ENCODE measurements around the gene TSNAXIP1. TPM values are rescaled to one million over a fixed set of nuclear protein-coding genes. Genes with fewer than 3 reads are reported as not detected.

The TSNAXIP1 gene
- total RNA-seq, 2 donors from 2014 or later: 2.1 to 8.0 TPM

DNA sequence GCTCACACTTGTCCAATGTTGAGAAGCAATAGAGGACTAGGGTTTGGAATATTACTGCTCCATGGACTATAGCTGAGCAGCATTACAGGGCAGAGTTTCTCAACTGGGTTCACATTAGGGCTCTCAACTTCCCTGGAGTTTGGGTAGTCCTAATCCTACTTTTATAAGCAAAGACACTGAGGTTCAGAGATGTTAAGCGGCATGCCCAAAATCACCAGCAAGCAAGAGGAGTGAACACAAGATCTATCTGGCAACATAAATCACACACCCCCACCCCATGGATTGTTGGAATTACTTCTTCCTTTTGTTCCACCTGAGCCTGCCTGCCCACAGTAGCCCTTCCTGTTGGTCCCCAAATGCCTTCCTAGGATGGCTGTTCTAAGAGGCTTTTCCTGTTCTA is 5.2 kb downstream of the TSNAXIP1 start:
- Histone ChIP-seq H3K4me1 (replicated peaks) (no peaks in the 10 kb centered on the region), H3K27ac (no peak overlapping the region), H3K9me3 (no peaks in the 10 kb centered on the region), H3K4me3 (no peak overlapping the region), H3K27me3 (replicated peaks; ENCODE audit: insufficient read depth) (no peaks in the 10 kb centered on the region), H3K36me3 (no peaks in the 10 kb centered on the region)
- 100% methylated on average over 1 of the region's 1 CpG for WGBS
- TF ChIP-seq POLR2AphosphoS5 (IDR thresholded peaks at IDR 0.05) (no peak), POLR2A (IDR thresholded peaks at IDR 0.05) (no peak)
- TF ChIP-seq, protein P1, sequence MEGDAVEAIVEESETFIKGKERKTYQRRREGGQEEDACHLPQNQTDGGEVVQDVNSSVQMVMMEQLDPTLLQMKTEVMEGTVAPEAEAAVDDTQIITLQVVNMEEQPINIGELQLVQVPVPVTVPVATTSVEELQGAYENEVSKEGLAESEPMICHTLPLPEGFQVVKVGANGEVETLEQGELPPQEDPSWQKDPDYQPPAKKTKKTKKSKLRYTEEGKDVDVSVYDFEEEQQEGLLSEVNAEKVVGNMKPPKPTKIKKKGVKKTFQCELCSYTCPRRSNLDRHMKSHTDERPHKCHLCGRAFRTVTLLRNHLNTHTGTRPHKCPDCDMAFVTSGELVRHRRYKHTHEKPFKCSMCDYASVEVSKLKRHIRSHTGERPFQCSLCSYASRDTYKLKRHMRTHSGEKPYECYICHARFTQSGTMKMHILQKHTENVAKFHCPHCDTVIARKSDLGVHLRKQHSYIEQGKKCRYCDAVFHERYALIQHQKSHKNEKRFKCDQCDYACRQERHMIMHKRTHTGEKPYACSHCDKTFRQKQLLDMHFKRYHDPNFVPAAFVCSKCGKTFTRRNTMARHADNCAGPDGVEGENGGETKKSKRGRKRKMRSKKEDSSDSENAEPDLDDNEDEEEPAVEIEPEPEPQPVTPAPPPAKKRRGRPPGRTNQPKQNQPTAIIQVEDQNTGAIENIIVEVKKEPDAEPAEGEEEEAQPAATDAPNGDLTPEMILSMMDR (IDR thresholded peaks at IDR 0.05): no peak
- no peak for DNase-seq (ENCODE audit: low spot score)
- intact Hi-C loops (cut with DNase I): no loop called here

GRCh38 chr16:67814567-67814966 is 7.9 kb downstream of the TSNAXIP1 start:
- Histone ChIP-seq H3K9me3 (no peaks in the 10 kb centered on the region), H3K36me3 (no peaks in the 10 kb centered on the region), H3K27ac (no peak overlapping the region), H3K4me3 (no peak overlapping the region), H3K27me3 (replicated peaks; ENCODE audit: insufficient read depth) (no peaks in the 10 kb centered on the region), H3K4me1 (replicated peaks) (no peaks in the 10 kb centered on the region)
- intact Hi-C loops (cut with DNase I): no loop called here
- 69% methylated on average over 8 of the region's 8 CpGs for WGBS
- no peak for DNase-seq (ENCODE audit: low spot score)
- TF ChIP-seq POLR2AphosphoS5 (IDR thresholded peaks at IDR 0.05): no peak
- TF ChIP-seq, protein P1 (IDR thresholded peaks at IDR 0.05): no peak

DNA sequence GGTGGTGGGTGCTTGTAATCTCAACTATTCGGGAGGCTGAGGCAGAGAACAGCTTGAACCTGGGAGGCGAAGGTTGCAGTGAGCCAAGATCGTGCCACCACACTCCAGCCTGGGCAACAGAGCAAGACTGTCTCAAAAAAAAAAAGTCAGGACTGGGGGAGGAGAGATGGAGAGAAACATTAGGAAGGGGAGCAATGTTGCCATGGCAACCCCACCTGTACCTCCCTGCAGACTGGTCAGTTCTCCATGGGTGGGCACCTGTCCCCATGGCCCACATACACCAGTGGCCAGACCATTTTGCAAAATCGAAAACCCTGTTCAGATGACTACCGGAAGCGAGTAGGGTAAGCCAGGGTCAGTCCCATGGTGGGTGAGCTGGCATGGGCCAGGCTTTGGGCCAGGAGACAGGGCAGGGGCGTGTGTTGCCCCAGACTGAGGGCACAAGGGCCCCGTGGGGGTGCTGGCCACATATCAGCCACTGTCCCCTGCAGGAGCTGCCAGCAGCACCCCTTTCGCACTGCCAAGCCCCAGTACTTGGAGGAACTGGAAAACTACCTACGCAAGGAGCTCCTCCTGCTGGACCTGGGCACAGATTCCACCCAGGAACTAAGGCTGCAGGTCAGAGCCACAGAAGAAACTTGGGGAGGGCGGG is 14.0 kb downstream of the TSNAXIP1 start:
- Histone ChIP-seq H3K36me3 (no peaks in the 10 kb centered on the region), H3K27ac (no peak overlapping the region), H3K27me3 (replicated peaks; ENCODE audit: insufficient read depth) (no peaks in the 10 kb centered on the region), H3K4me3 (no peak overlapping the region), H3K4me1 (replicated peaks) (no peaks in the 10 kb centered on the region), H3K9me3 (no peaks in the 10 kb centered on the region)
- intact Hi-C loops (cut with DNase I): no loop called here
- TF ChIP-seq POLR2AphosphoS5 (IDR thresholded peaks at IDR 0.05) (no peak), POLR2A (IDR thresholded peaks at IDR 0.05) (no peak)
- TF ChIP-seq, protein P1 (IDR thresholded peaks at IDR 0.05): no peak
- WGBS: 92% methylated on average over 11 of the region's 11 CpGs
- DNase-seq (ENCODE audit: low spot score): no peak

- WGBS: 100% methylated on average over 2 of the region's 2 CpGs
- intact Hi-C loops (cut with DNase I): no loop called here
- TF ChIP-seq POLR2A (IDR thresholded peaks at IDR 0.05): no peak
- TF ChIP-seq, protein P1 (IDR thresholded peaks at IDR 0.05): no peak
Measured at GRCh38 chr16:67822511-67822910, 15.8 kb downstream of the TSNAXIP1 start.

GRCh38 chr16:67825119-67825518 is 18.4 kb downstream of the TSNAXIP1 start:
- H3K4me1 ChIP-seq (replicated peaks): no peaks in the 10 kb centered on the region
- peaks cover 0 to 14% of the 10 kb centered on the region in 2 donors for H3K36me3 ChIP-seq
- H3K4me3 ChIP-seq: no peak overlapping the region
- DNase-seq (ENCODE audit: low spot score): no peak
- TF ChIP-seq POLR2AphosphoS5 (IDR thresholded peaks at IDR 0.05) (no peak), POLR2A (IDR thresholded peaks at IDR 0.05) (no peak)
- TF ChIP-seq, protein P1 (IDR thresholded peaks at IDR 0.05): no peak
- H3K27ac ChIP-seq: no peak overlapping the region
- H3K27me3 ChIP-seq (replicated peaks; ENCODE audit: insufficient read depth): no peaks in the 10 kb centered on the region
- H3K9me3 ChIP-seq: no peaks in the 10 kb centered on the region
- intact Hi-C loops (cut with DNase I): no loop called here
- 82% methylated on average over 8 of the region's 8 CpGs for WGBS

More at GRCh38 chr16:67822511-67822910, 15.8 kb downstream of the TSNAXIP1 start:
- Histone ChIP-seq H3K4me3 (no peak overlapping the region), H3K4me1 (replicated peaks) (no peaks in the 10 kb centered on the region), H3K9me3 (no peaks in the 10 kb centered on the region), H3K36me3 (no peaks in the 10 kb centered on the region), H3K27me3 (replicated peaks; ENCODE audit: insufficient read depth) (no peaks in the 10 kb centered on the region), H3K27ac (no peak overlapping the region)
- DNase-seq (ENCODE audit: low spot score): no peak
